DND-41 (cell line): ENCODE results near the gene CREBL2.
"Not testable (repeated sequence)": the region's sequence is repeated elsewhere in the genome, so short reads cannot be mapped to it uniquely, and the experiment has no call there.

Source experiments
- ATAC-seq: fragments of 200-7000 bp; cut with Tn5 transposase; 3 replicates; pipeline ENCODE4 v1.9.1; 2021; ENCODE audit warnings: low read depth; ENCODE audit not compliant: insufficient read depth
- DNase-seq: peaks from one replicate; pipeline ENCODE4 v3.0.0-alpha.2; 2020
- H2AFZ ChIP-seq: 2 replicates; pipeline ENCODE4 v1.6.0; 2012; ENCODE audit warnings: low read depth, low read length
- H3K27ac ChIP-seq: 2 replicates; pipeline ENCODE4 v1.5.1; 2012; ENCODE audit warnings: low read length, inconsistent platforms
- H3K27me3 ChIP-seq: fragments of 200-600 bp; sonication (generic); 2 replicates; pipeline ENCODE4 v1.6.0; 2012; ENCODE audit warnings: low read length, mild to moderate bottlenecking, inconsistent platforms; ENCODE audit not compliant: insufficient read depth, poor library complexity
- H3K36me3 ChIP-seq: 2 replicates; pipeline ENCODE4 v1.5.1; 2012; ENCODE audit warnings: low read length, inconsistent platforms; ENCODE audit not compliant: insufficient read depth
- H3K4me1 ChIP-seq: 2 replicates; pipeline ENCODE4 v1.5.1; 2012; ENCODE audit warnings: mild to moderate bottlenecking, low read length; ENCODE audit not compliant: insufficient read depth
- H3K4me2 ChIP-seq: 2 replicates; pipeline ENCODE4 v1.6.0; 2012; ENCODE audit warnings: mild to moderate bottlenecking, moderate library complexity, low read length, inconsistent platforms; ENCODE audit not compliant: insufficient read depth
- H3K4me3 ChIP-seq, 2 experiments: fragments of 200-600 bp in 1 of 2; shearing (Covaris generic) in 1 of 2; 2 replicates each; pipeline ENCODE4 v1.5.1; 2012 to 2016; ENCODE audit warnings: inconsistent platforms in 2 of 2, low read length in 2 of 2, mild to moderate bottlenecking in 2 of 2, low read depth in 1 of 2, moderate library complexity in 1 of 2
- H3K79me2 ChIP-seq: 2 replicates; pipeline ENCODE4 v1.6.0; 2012; ENCODE audit warnings: low read length, inconsistent platforms; ENCODE audit not compliant: insufficient read depth
- H3K9ac ChIP-seq: 2 replicates; pipeline ENCODE4 v1.6.0; 2012; ENCODE audit warnings: low read depth, mild to moderate bottlenecking, inconsistent platforms, low read length, moderate library complexity
- H3K9me3 ChIP-seq: 2 replicates; pipeline ENCODE4 v1.5.1; 2012; ENCODE audit warnings: low read length, moderate library complexity, mild to moderate bottlenecking, inconsistent platforms; ENCODE audit not compliant: insufficient read depth, severe bottlenecking
- H4K20me1 ChIP-seq: 2 replicates; pipeline ENCODE4 v1.6.0; 2012; ENCODE audit warnings: low read length; ENCODE audit not compliant: insufficient read depth
- CTCF ChIP-seq: IDR thresholded peaks from 2 replicates; pipeline ENCODE4 v1.5.1; 2012; ENCODE audit warnings: borderline replicate concordance, low read length, moderate library complexity, mild to moderate bottlenecking; ENCODE audit not compliant: poor library complexity, severe bottlenecking; ENCODE audit errors: extremely low read depth
- EZH2 ChIP-seq: IDR thresholded peaks from 3 replicates; pipeline ENCODE4 v1.6.1; 2012; ENCODE audit warnings: borderline replicate concordance, low read depth, mild to moderate bottlenecking, moderate library complexity, low read length, inconsistent platforms; ENCODE audit not compliant: severe bottlenecking

CREBL2 gene

GRCh38 chr12:12646483-12647072 is 34.9 kb downstream of the CREBL2 start:
- no peak for TF ChIP-seq EZH2
- no peak for TF ChIP-seq CTCF
- no peaks in the 10 kb centered on the region for H3K79me2 ChIP-seq
- no peak overlapping the region for H3K27ac ChIP-seq
- no peak overlapping the region for H2AFZ ChIP-seq
- H3K4me2 ChIP-seq = no peak overlapping the region
- H3K9me3 ChIP-seq = peaks cover 20% of the 10 kb centered on the region
- no peaks in the 10 kb centered on the region for H3K4me1 ChIP-seq
- H3K27me3 ChIP-seq = no peaks in the 10 kb centered on the region
- ATAC-seq (no peak), DNase-seq (no peak)
- peaks cover 20% of the 10 kb centered on the region for H3K36me3 ChIP-seq
- no peaks in the 10 kb centered on the region for H4K20me1 ChIP-seq
- H3K9ac ChIP-seq = no peak overlapping the region
- H3K4me3 ChIP-seq = no peak overlapping the region

- ATAC-seq = no peak
- no peaks in the 10 kb centered on the region for H4K20me1 ChIP-seq
These were observed 36.6 kb downstream of the CREBL2 start for GRCh38 chr12:12648284-12648683.

DNA sequence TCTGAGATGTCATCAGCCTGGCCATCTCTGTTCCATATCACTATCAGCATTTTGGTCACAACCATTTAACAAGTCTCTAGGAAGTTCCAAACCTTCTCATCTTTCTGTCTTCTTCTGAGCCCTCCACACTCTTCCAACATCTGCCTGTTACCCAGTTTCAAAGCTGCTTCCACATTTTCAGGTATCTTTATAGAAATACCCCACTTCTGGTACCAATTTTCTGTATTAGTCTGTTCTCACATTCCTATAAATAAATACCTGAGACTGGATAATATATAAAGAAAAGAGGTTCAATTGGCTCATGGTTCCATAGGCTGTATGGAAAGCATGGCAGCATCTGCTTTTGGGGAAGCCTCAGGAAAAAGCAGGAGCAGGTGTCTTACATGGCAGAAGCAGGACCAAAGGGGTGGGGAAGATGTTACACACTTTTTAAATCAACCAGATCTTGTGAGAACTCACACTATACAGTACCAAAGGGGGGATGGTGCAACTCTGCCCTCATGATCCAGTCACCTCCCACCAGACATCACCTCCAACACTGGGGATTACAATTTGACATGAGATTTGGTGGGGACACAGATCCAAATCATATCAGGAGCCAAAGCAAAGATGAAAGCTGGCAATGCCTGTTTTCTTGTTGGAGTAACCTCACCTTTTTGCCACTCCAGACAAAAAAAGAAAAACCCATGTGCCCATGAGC is 37.4 kb downstream of the CREBL2 start:
- no peak overlapping the region for H3K9ac ChIP-seq
- DNase-seq = no peak
- no peak overlapping the region for H3K27ac ChIP-seq
- H2AFZ ChIP-seq = no peak overlapping the region
- no peak overlapping the region for H3K4me3 ChIP-seq
- no peak for ATAC-seq
- H3K9me3 ChIP-seq = peaks cover 20% of the 10 kb centered on the region
- H3K36me3 ChIP-seq = peaks cover 6% of the 10 kb centered on the region; the same call in 1 of the 2 replicates
- H3K4me2 ChIP-seq = no peak overlapping the region
- H3K4me1 ChIP-seq = no peaks in the 10 kb centered on the region
- no peaks in the 10 kb centered on the region for H3K79me2 ChIP-seq
- TF ChIP-seq EZH2 = no peak
- TF ChIP-seq CTCF = no peak
- H3K27me3 ChIP-seq = no peaks in the 10 kb centered on the region
- no peaks in the 10 kb centered on the region for H4K20me1 ChIP-seq

More at GRCh38 chr12:12648284-12648683, 36.6 kb downstream of the CREBL2 start:
- Histone ChIP-seq H3K79me2 (no peaks in the 10 kb centered on the region), H3K4me3 (no peak overlapping the region), H2AFZ (no peak overlapping the region), H3K4me2 (no peak overlapping the region), H3K27me3 (no peaks in the 10 kb centered on the region), H3K27ac (no peak overlapping the region), H3K36me3 (peaks cover 9% of the 10 kb centered on the region), H3K4me1 (no peaks in the 10 kb centered on the region), H3K9me3 (peaks cover 20% of the 10 kb centered on the region), H3K9ac (no peak overlapping the region)
- TF ChIP-seq EZH2 = no peak
- DNase-seq = no peak

DNA sequence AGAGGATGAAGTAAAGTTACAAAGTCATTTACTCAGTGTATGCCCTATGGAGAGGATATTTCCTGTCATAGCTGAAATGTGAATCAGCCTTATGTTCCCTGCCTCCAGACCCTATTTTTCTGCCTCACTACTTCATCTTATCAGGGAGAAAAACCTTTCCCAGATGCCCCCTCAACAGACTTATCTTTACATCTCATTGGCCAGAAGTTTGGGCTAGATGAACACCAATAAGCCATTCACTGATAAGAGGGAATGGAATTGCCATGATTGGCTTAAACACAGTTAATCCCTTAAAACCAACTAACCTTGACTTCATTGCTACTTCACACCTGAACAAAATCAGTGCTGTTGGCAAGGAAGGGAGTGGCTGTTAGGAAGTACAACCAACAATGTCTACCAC is 40.1 kb downstream of the CREBL2 start:
- H3K4me3 ChIP-seq = no peak overlapping the region
- H3K4me1 ChIP-seq = peaks cover 7% of the 10 kb centered on the region
- H2AFZ ChIP-seq = no peak overlapping the region
- H3K9me3 ChIP-seq = peaks cover 20% of the 10 kb centered on the region
- H3K79me2 ChIP-seq = no peaks in the 10 kb centered on the region
- no peak overlapping the region for H3K27ac ChIP-seq
- TF ChIP-seq CTCF (no peak), EZH2 (no peak)
- ATAC-seq (no peak), DNase-seq (no peak)
- H4K20me1 ChIP-seq = no peaks in the 10 kb centered on the region
- H3K27me3 ChIP-seq = peaks cover 3% of the 10 kb centered on the region
- no peaks in the 10 kb centered on the region for H3K36me3 ChIP-seq
- H3K4me2 ChIP-seq = no peak overlapping the region
- no peak overlapping the region for H3K9ac ChIP-seq

GRCh38 chr12:12652704-12653103 is 41.0 kb downstream of the CREBL2 start:
- H3K79me2 ChIP-seq, DNase-seq, H3K4me3 ChIP-seq, H4K20me1 ChIP-seq, H3K27me3 ChIP-seq, H3K27ac ChIP-seq, H3K4me1 ChIP-seq, H3K9ac ChIP-seq, H3K4me2 ChIP-seq, ATAC-seq, H3K36me3 ChIP-seq, H2AFZ ChIP-seq: not testable (repeated sequence)
- H3K9me3 ChIP-seq = peaks cover 17% of the 10 kb centered on the region
